ENCODE data around the gene LNPEP.

The LNPEP gene

GRCh38 chr5:96990102-96990501 lies 54.2 kb downstream of the LNPEP start:
- peaks cover 0 to 7% (median 0%) of the 10 kb centered on the region in 5 experiments for H3K9me3 ChIP-seq (ENCODE audit: control extremely low read depth in 1 of 5, control insufficient read depth in 4 of 5, insufficient read depth in 2 of 5, low read depth in 1 of 5, low read length in 4 of 5)
- 100% methylated on average over 3 of the region's 4 CpGs for WGBS (ENCODE audit: insufficient coverage)
- POLR2A ChIA-PET = interaction anchor here (0.8 kb wide), 1 partner anchor 38 kb away, joined by 5 read pairs; no protein-coding TSS in a partner anchor
- CTCF ChIA-PET = interaction anchor here (0.9 to 1.9 kb wide), 6 partner anchors 9 to 180 kb away, joined by 3 to 4 read pairs (median 3); no protein-coding TSS in a partner anchor
- H3K27me3 ChIP-seq (replicated peaks in 2 of 5; ENCODE audit: control insufficient read depth in 4 of 5, insufficient read depth in 5 of 5, low read length in 4 of 5) = no peaks in the 10 kb centered on the region
- no peak overlapping the region for H3K4me3 ChIP-seq (ENCODE audit: control insufficient read depth in 1 of 7, extremely low read depth in 1 of 7, insufficient read depth in 4 of 7, low read depth in 2 of 7, low read length in 6 of 7)
- H3K27ac ChIP-seq (ENCODE audit: insufficient read depth in 1 of 2, low read depth in 1 of 2, low read length in 2 of 2, poor library complexity in 1 of 2, severe bottlenecking in 2 of 2) = no peak overlapping the region
- peaks cover 23 to 69% (median 42%) of the 10 kb centered on the region in 4 experiments for H3K36me3 ChIP-seq (ENCODE audit: control insufficient read depth in 4 of 4, insufficient read depth in 4 of 4, low read length in 3 of 4)
- no peak for DNase-seq
- H3K4me1 ChIP-seq (ENCODE audit: control extremely low read depth in 1 of 4, control insufficient read depth in 4 of 4, insufficient read depth in 4 of 4, low read length in 3 of 4) = no peaks in the 10 kb centered on the region

GRCh38 chr5:96991708-96992107 lies 55.8 kb downstream of the LNPEP start:
- Histone ChIP-seq H3K36me3 (ENCODE audit: control insufficient read depth in 4 of 4, insufficient read depth in 4 of 4, low read length in 3 of 4) (peaks cover 20 to 60% (median 33%) of the 10 kb centered on the region in 4 experiments), H3K9me3 (ENCODE audit: control extremely low read depth in 1 of 5, control insufficient read depth in 4 of 5, insufficient read depth in 2 of 5, low read depth in 1 of 5, low read length in 4 of 5) (peaks cover 0 to 7% (median 0%) of the 10 kb centered on the region in 5 experiments), H3K27me3 (replicated peaks in 2 of 5; ENCODE audit: control insufficient read depth in 4 of 5, insufficient read depth in 5 of 5, low read length in 4 of 5) (no peaks in the 10 kb centered on the region), H3K27ac (ENCODE audit: insufficient read depth in 1 of 2, low read depth in 1 of 2, low read length in 2 of 2, poor library complexity in 1 of 2, severe bottlenecking in 2 of 2) (no peak overlapping the region), H3K4me1 (ENCODE audit: control extremely low read depth in 1 of 4, control insufficient read depth in 4 of 4, insufficient read depth in 4 of 4, low read length in 3 of 4) (no peaks in the 10 kb centered on the region), H3K4me3 (ENCODE audit: control insufficient read depth in 1 of 7, extremely low read depth in 1 of 7, insufficient read depth in 4 of 7, low read depth in 2 of 7, low read length in 6 of 7) (no peak overlapping the region)
- ChIA-PET POLR2A (no interaction called here), CTCF (no interaction called here)
- no peak for DNase-seq

- Histone ChIP-seq H3K36me3 (ENCODE audit: control insufficient read depth in 4 of 4, insufficient read depth in 4 of 4, low read length in 3 of 4) (peaks cover 23 to 60% (median 39%) of the 10 kb centered on the region in 4 experiments), H3K27ac (ENCODE audit: insufficient read depth in 1 of 2, low read depth in 1 of 2, low read length in 2 of 2, poor library complexity in 1 of 2, severe bottlenecking in 2 of 2) (peak overlapping the region in 1 of 2 experiments; percentile 10), H3K4me1 (ENCODE audit: control extremely low read depth in 1 of 4, control insufficient read depth in 4 of 4, insufficient read depth in 4 of 4, low read length in 3 of 4) (no peaks in the 10 kb centered on the region), H3K4me3 (ENCODE audit: control insufficient read depth in 1 of 7, extremely low read depth in 1 of 7, insufficient read depth in 4 of 7, low read depth in 2 of 7, low read length in 6 of 7) (no peak overlapping the region), H3K27me3 (replicated peaks in 2 of 5; ENCODE audit: control insufficient read depth in 4 of 5, insufficient read depth in 5 of 5, low read length in 4 of 5) (no peaks in the 10 kb centered on the region), H3K9me3 (ENCODE audit: control extremely low read depth in 1 of 5, control insufficient read depth in 4 of 5, insufficient read depth in 2 of 5, low read depth in 1 of 5, low read length in 4 of 5) (peaks cover 0 to 7% (median 0%) of the 10 kb centered on the region in 5 experiments)
- CTCF ChIA-PET = interaction anchor here (0.9 to 2.1 kb wide), 8 partner anchors 8 to 171 kb away, joined by 3 to 7 read pairs (median 3); partner anchors contain the start of gene LNPEP
- DNase-seq = no peak
- 100% methylated on average over 1 of the region's 2 CpGs for WGBS (ENCODE audit: insufficient coverage)
- POLR2A ChIA-PET = no interaction called here
Measured at GRCh38 chr5:96993760-96994159, 57.9 kb downstream of the LNPEP start.

GRCh38 chr5:96994493-96994892 lies 58.6 kb downstream of the LNPEP start:
- H3K27me3 ChIP-seq (replicated peaks in 2 of 5; ENCODE audit: control insufficient read depth in 4 of 5, insufficient read depth in 5 of 5, low read length in 4 of 5) = no peaks in the 10 kb centered on the region
- H3K4me3 ChIP-seq (ENCODE audit: control insufficient read depth in 1 of 7, extremely low read depth in 1 of 7, insufficient read depth in 4 of 7, low read depth in 2 of 7, low read length in 6 of 7) = no peak overlapping the region
- ChIA-PET CTCF (interaction anchor here (0.9 to 2.1 kb wide), 7 partner anchors 9 to 245 kb away, joined by 3 to 7 read pairs (median 3); no protein-coding TSS in a partner anchor), POLR2A (no interaction called here)
- WGBS (ENCODE audit: insufficient coverage) = 100% methylated on average over 3 of the region's 3 CpGs
- H3K36me3 ChIP-seq (ENCODE audit: control insufficient read depth in 4 of 4, insufficient read depth in 4 of 4, low read length in 3 of 4) = peaks cover 23 to 63% (median 42%) of the 10 kb centered on the region in 4 experiments
- H3K27ac ChIP-seq (ENCODE audit: insufficient read depth in 1 of 2, low read depth in 1 of 2, low read length in 2 of 2, poor library complexity in 1 of 2, severe bottlenecking in 2 of 2) = no peak overlapping the region
- no peak for DNase-seq
- H3K9me3 ChIP-seq (ENCODE audit: control extremely low read depth in 1 of 5, control insufficient read depth in 4 of 5, insufficient read depth in 2 of 5, low read depth in 1 of 5, low read length in 4 of 5) = peaks cover 0 to 7% (median 0%) of the 10 kb centered on the region in 5 experiments
- H3K4me1 ChIP-seq (ENCODE audit: control extremely low read depth in 1 of 4, control insufficient read depth in 4 of 4, insufficient read depth in 4 of 4, low read length in 3 of 4) = no peaks in the 10 kb centered on the region

- no peak for DNase-seq
- 100% methylated on average over 3 of the region's 3 CpGs for WGBS (ENCODE audit: insufficient coverage)
- POLR2A ChIA-PET = no interaction called here
- Histone ChIP-seq H3K4me3 (ENCODE audit: control insufficient read depth in 1 of 7, extremely low read depth in 1 of 7, insufficient read depth in 4 of 7, low read depth in 2 of 7, low read length in 6 of 7) (no peak overlapping the region), H3K4me1 (ENCODE audit: control extremely low read depth in 1 of 4, control insufficient read depth in 4 of 4, insufficient read depth in 4 of 4, low read length in 3 of 4) (no peaks in the 10 kb centered on the region), H3K27me3 (replicated peaks in 2 of 5; ENCODE audit: control insufficient read depth in 4 of 5, insufficient read depth in 5 of 5, low read length in 4 of 5) (no peaks in the 10 kb centered on the region), H3K9me3 (ENCODE audit: control extremely low read depth in 1 of 5, control insufficient read depth in 4 of 5, insufficient read depth in 2 of 5, low read depth in 1 of 5, low read length in 4 of 5) (peaks cover 0 to 7% (median 0%) of the 10 kb centered on the region in 5 experiments), H3K36me3 (ENCODE audit: control insufficient read depth in 4 of 4, insufficient read depth in 4 of 4, low read length in 3 of 4) (peaks cover 27 to 64% (median 44%) of the 10 kb centered on the region in 4 experiments), H3K27ac (ENCODE audit: insufficient read depth in 1 of 2, low read depth in 1 of 2, low read length in 2 of 2, poor library complexity in 1 of 2, severe bottlenecking in 2 of 2) (no peak overlapping the region)
- CTCF ChIA-PET = interaction anchor here (1.1 to 1.4 kb wide), 2 partner anchors 166 to 246 kb away, joined by 3 to 6 read pairs; no protein-coding TSS in a partner anchor
Measured at GRCh38 chr5:96995419-96995818, 59.5 kb downstream of the LNPEP start.

- no peaks in the 10 kb centered on the region for H3K4me1 ChIP-seq (ENCODE audit: control extremely low read depth in 1 of 4, control insufficient read depth in 4 of 4, insufficient read depth in 4 of 4, low read length in 3 of 4)
- H3K27ac ChIP-seq (ENCODE audit: insufficient read depth in 1 of 2, low read depth in 1 of 2, low read length in 2 of 2, poor library complexity in 1 of 2, severe bottlenecking in 2 of 2) = no peak overlapping the region
- H3K36me3 ChIP-seq (ENCODE audit: control insufficient read depth in 4 of 4, insufficient read depth in 4 of 4, low read length in 3 of 4) = peaks cover 20 to 59% (median 46%) of the 10 kb centered on the region in 4 experiments
- no peak overlapping the region for H3K4me3 ChIP-seq (ENCODE audit: control insufficient read depth in 1 of 7, extremely low read depth in 1 of 7, insufficient read depth in 4 of 7, low read depth in 2 of 7, low read length in 6 of 7)
- ChIA-PET CTCF (interaction anchor here (0.6 to 3.6 kb wide), 25 partner anchors 8 to 1684 kb away, joined by 3 to 23 read pairs (median 4); partner anchors contain the start of genes ERAP2 and LIX1), POLR2A (no interaction called here)
- H3K9me3 ChIP-seq (ENCODE audit: control extremely low read depth in 1 of 5, control insufficient read depth in 4 of 5, insufficient read depth in 2 of 5, low read depth in 1 of 5, low read length in 4 of 5) = no peaks in the 10 kb centered on the region
- no peaks in the 10 kb centered on the region for H3K27me3 ChIP-seq (replicated peaks in 2 of 5; ENCODE audit: control insufficient read depth in 4 of 5, insufficient read depth in 5 of 5, low read length in 4 of 5)
- WGBS (ENCODE audit: insufficient coverage) = no CpG with 5 or more reads among the region's 2 CpGs
- peak; percentile 69 to 83 (median 82) for DNase-seq
Measured at GRCh38 chr5:96997265-96997859, 61.5 kb downstream of the LNPEP start.

- Histone ChIP-seq H3K4me1 (ENCODE audit: control extremely low read depth in 1 of 4, control insufficient read depth in 4 of 4, insufficient read depth in 4 of 4, low read length in 3 of 4) (no peaks in the 10 kb centered on the region), H3K27me3 (replicated peaks in 2 of 5; ENCODE audit: control insufficient read depth in 4 of 5, insufficient read depth in 5 of 5, low read length in 4 of 5) (no peaks in the 10 kb centered on the region), H3K9me3 (ENCODE audit: control extremely low read depth in 1 of 5, control insufficient read depth in 4 of 5, insufficient read depth in 2 of 5, low read depth in 1 of 5, low read length in 4 of 5) (no peaks in the 10 kb centered on the region), H3K36me3 (ENCODE audit: control insufficient read depth in 4 of 4, insufficient read depth in 4 of 4, low read length in 3 of 4) (peaks cover 16 to 59% (median 38%) of the 10 kb centered on the region in 4 experiments), H3K4me3 (ENCODE audit: control insufficient read depth in 1 of 7, extremely low read depth in 1 of 7, insufficient read depth in 4 of 7, low read depth in 2 of 7, low read length in 6 of 7) (no peak overlapping the region), H3K27ac (ENCODE audit: insufficient read depth in 1 of 2, low read depth in 1 of 2, low read length in 2 of 2, poor library complexity in 1 of 2, severe bottlenecking in 2 of 2) (no peak overlapping the region)
- no CpG with 5 or more reads among the region's 1 CpG for WGBS (ENCODE audit: insufficient coverage)
- POLR2A ChIA-PET = interaction anchor here (0.6 kb wide), 1 partner anchor 73 kb away, joined by 7 read pairs; no protein-coding TSS in a partner anchor
- DNase-seq = no peak
- CTCF ChIA-PET = interaction anchor here (0.9 to 1.0 kb wide), 2 partner anchors 10 to 162 kb away, joined by 3 to 4 read pairs; no protein-coding TSS in a partner anchor
Measured at GRCh38 chr5:96999856-97000255, 64.0 kb downstream of the LNPEP start.
